CD4-positive, alpha-beta T cell treated with Interferon alpha-2 for 1 hour (primary cell): ENCODE measurements around the gene MOCS1.

Source experiments
- DNase-seq, 2 donors: peaks; one replicate each; pipeline ENCODE4 v3.0.0-alpha.2; 2020 to 2022

Gene MOCS1

DNA sequence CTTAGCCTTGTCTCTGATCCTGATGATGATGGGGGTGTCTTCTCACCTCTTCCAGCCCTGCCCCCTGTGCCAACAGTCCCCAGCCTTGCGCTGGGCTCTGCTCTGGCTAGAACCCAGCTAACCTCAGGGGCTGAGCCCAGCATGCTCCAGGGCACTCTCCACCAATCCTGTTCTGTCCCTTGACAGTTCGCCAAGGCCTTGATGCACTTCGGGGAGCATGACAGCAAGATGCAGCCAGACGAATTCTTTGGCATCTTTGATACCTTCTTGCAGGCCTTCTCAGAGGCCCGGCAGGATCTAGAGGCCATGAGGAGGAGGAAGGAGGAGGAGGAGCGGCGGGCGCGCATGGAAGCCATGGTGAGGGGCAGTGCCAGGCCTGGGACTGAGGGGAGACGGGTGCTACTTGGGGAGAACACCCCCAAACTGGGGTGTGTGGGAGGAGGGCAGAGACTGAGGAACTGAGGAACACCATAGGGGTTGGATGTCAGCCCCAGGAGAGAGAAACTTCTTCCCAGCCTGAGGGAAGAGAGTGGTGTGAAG, 33.1 kb downstream of the MOCS1 start:
- no peak for DNase-seq

DNA sequence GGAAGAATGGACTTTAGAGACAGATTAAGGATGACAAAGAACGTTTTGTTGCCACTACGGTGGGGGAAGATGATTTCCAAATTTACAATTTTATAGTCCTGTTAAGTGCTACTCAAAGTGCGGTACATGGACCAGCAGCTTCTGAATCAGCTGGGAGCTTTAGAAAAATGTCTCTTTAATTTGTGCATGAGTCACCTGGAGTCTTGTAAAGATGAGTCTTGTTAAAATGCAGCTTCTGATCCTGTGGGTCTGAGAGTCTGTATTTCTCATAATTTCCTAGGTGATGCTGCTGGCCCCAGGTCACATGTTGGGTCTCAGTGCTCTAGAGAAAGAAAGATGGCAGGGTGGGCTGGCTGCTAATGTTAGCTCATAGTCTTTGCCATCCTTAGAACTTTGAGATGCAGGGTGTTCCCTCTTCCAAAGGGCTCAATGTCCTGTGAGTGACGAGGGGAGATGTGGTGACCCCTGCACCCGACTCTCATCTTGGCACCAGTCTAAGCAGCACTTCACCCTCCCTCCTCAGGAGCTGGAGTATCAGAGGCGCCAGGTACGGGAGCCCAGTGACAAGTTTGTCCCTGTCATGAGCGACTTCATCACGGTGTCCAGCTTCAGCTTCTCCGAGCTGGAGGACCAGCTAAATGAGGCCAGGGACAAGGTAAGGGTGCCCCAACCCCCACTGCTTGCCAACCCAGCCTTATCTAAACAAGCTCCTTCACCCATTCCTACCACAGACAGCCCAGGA, 34.5 kb downstream of the MOCS1 start:
- no peak for DNase-seq

DNA sequence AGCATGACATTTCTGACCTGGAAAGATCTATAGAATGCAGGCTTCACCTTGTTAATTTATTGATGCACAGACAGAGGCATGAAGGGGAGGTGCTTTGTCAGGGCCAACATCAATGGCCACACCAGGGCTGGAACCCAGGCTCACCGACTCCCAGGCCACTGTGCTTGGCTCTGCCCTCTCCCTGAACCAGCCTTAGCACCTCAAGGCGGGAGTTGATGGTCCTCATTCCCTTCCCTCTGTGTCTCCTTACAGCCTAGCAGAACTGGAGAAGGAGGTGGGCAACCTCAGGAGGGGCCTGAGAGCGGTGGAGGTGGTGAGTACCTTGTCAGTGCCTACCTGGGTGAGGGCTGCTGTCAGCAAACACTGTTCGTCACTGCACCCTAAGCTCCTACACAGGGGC, 35.6 kb downstream of the MOCS1 start:
- DNase-seq = no peak

DNA sequence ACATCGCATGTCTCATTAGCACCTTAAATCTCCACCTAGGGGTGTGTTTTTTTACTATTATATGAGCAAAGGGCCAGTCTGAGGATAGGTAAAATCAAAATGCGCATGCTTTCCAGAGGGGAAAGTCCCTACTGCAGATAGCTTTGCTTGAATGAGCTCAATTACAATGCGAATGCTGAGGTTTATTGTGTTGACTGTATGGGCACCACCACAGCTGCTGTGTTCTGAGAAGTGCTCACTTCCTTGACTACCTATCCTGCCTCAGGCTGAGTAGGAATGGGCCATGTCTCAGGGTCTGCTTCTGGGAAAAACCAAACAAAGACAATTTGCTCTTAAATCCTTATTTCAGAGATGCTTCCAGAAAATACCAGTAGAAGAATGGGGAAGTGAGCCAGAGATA, 36.6 kb downstream of the MOCS1 start:
- DNase-seq = no peak

DNA sequence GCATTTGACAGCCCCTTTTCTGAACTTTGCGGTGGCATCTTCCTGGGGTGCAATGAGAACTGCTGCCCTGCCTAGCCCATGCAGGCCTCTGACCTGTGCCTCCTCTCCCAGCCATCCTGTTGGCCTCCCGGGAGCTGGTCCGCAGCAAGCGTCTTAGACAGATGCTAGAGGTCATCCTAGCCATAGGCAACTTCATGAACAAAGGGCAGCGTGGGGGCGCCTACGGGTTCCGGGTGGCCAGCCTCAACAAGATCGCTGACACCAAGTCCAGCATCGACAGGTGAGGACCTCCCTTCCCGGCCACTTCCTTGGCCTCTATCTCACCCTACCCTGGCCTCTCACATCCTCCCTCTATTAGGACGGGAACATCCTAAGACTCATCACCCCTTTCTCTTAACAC, 37.6 kb downstream of the MOCS1 start:
- DNase-seq = no peak

DNA sequence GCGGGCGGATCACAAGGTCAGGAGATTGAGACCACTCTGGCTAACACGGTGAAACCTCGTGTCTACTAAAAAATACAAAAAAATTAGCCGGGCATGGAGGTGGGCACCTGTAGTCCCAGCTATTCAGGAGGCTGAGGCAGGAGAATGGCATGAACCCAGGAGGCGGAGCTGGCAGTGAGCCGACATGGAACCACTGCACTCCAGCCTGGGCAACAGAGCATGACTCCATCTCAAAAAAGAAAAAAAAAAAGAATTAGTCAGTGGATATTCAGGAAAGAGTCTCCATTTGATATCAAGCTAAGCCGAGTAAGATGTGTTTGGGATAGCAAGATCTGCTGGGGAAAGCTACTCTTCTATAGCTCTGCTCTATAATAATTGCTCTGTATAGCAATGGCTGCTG, 41.0 kb downstream of the MOCS1 start:
- DNase-seq = no peak

DNA sequence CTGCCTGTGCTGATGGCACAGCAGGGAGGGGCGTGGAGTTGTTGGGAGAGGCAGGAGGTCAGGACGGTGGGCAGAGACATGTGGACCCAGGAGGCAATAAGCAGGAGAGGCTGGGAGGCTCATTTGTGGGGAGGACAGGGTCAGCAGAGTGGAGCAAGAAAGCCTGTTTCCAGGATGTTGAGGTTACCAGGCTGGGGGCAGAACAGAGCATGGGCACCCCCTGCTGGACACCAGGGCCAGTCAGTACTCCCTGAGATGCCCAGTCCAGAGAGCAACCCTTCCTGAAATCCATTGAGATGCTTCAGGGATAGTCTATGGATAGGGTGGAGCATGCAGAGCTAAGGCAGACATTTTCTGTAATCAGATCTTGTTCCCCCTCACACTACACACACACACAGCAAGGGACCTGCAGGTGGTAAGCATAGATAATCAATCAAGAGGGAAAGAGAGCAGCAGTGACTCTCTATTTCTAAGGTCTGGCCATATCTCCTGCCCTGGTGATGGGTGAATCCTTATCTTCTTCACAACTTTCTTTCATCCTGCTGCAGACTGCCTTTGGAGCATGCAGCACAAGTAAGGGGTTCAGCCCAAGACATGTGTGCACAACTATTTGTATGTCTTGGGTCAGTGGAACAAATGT, 41.7 kb downstream of the MOCS1 start:
- DNase-seq = peak in 1 of 2 donors; percentile 6

DNA sequence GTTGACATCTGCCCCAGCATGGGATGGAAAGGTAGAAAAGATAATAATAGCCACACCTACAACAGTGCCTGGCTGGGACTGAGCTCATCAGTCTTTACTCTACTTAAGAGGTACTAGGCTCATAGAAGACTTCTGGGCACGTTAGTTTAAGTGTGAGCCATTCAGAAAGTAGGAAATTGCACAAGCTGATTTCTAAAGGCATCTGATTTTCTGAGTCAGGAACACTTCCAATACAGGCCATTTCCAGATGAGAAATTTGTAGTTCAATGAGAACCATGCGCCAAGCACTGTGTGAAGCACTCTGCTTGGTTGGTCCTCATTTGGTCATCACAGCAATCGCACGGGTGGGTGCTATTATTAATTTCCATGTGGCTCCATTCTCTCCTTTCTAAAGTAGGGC, 42.3 kb downstream of the MOCS1 start:
- DNase-seq = no peak

DNA sequence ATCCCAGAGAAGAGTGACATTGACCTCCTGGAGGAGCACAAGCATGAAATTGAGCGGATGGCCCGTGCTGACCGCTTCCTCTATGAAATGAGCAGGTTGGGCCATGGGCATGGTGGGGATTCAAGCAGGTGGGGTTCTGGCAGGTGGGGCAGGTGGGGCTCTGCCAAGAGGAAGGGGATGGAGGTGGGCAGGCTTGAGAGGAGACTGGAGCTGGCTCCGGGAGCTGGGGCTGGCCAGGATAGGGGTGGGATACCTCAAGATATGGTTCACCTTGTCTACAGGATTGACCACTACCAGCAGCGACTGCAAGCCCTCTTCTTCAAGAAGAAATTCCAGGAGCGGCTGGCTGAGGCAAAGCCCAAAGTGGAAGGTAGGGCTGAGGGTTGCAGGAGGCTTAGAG, 42.9 kb downstream of the MOCS1 start:
- no peak for DNase-seq

DNA sequence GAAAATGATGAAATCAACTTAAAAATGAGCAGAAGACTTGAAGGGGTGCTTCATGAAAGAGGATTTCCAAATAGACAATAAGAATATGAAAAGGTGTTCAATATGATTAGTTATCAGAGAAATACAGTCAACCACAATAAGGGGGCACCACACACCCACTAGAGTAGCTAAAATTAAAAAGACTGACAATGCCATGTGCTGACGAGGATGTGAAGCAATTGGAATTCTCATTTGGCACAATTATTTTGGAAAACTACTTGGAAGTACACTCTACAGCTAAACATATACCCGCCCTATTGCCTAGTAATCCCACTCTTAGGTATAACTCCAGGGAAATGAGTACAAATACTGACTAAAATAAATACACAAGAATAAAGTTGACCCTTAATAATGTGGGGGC, 45.0 kb downstream of the MOCS1 start:
- DNase-seq = no peak

DNA sequence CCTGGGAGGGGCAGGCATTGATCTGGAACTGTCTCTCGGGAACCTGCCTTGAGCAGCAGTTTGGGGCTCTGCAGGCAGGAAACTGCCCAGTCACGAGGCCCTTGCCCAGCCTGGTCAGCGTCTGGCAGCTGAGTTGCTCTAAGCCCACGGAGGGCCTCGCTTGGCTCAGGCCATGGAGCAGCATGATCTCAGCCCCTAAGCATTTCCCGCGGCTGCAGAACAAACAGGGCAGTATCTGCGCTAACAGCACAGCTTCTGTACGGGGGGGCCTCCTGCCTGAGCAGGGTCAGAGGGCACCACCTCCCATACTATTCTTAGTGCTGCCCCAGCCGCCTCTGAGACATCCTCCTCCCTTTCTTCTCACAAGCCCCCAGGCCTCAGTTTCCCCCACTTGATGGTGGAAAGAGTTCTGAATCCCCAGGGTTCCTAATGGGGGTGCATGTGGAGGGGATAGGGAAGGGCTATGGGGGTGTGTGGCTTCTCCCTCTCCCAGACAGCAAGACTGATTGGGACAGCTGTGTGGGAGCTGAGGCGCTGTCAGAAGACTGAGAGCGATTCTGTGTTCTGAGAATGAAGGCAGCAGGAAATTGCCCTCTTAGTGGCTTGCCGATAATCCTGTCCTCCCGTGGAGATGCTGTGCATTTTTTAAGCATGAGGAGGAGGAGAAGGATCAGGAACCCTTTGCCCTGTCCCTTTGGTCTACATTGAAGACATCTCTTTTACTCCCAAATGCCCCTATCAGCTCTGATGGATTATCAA, 46.4 kb downstream of the MOCS1 start:
- no peak for DNase-seq

DNA sequence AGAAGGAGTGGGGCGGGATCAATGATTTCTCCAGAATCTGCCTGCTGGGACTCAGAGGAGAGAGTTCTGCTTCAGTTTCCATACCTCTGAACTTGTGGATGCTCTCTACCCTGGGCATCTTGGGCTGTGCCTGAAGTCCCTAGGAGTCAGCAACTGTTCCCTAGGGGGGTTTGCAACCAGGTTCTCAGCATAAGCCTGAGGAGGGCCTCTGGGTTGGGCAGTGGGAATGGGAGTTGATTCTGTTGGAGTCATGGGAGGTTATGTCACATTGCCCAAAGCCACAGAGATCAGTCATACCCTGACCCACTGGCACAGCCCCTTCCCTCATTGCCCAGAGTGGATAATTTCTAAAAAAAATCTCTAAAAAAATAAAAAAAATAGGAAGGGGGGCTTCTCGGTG, 47.4 kb downstream of the MOCS1 start:
- DNase-seq = no peak

DNA sequence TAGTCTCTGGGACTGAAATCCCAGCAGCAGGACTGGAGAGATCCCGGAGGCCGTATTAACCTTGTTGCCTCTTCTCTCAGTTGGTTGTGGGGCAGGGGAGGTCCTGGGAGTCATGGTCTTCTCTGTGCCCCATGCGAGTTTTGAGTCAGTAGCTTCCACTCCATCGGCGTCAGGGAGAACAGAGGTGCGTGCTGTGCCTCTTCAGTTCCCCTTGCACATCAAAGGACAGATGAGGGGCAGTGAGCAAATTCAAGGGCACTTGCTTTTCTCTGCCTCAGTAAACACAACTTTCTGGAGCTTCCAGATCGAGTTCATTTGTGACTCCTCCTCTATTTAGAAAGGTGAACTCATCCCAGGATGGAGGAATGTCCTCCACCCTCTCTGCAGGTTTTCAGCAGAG, 48.6 kb downstream of the MOCS1 start:
- no peak for DNase-seq

DNA sequence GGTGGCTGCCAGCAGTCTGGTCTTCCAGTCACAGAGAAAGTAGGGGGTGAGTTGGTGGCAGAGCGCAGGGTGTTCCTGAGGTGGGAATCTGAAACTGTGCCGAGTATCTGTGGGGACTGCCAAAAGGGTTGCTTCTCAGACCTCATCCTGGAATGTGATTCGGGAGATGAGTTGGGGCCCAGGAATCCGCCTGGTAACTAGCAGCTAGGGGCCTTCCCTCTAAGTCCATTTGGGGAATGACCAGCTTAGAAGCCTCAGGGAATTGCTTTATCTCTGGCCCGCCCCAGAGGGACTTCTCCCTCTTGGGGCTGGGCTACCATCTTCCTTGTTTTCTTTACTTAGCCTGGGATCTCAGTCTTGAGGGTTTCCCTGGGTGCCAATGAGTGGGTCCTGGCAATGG, 49.6 kb downstream of the MOCS1 start:
- DNase-seq = no peak

DNA sequence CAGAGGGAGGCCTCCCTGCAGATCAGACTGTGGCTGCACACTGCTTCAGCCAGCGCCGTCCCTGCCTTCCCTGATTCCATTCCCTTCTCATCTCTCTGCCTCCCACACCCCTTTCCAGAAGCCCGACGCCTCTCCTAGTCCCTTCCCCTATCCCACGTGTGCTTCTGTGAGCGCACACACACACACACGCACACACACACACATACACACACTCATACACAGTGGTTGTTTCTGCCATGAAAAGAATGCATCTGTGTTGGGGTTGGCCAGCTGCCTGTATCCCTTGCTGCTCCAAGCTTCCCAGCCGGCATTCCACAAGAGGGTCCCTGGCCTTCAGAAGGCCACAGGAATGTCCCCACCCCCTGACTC, 51.7 kb downstream of the MOCS1 start:
- DNase-seq = no peak

DNA sequence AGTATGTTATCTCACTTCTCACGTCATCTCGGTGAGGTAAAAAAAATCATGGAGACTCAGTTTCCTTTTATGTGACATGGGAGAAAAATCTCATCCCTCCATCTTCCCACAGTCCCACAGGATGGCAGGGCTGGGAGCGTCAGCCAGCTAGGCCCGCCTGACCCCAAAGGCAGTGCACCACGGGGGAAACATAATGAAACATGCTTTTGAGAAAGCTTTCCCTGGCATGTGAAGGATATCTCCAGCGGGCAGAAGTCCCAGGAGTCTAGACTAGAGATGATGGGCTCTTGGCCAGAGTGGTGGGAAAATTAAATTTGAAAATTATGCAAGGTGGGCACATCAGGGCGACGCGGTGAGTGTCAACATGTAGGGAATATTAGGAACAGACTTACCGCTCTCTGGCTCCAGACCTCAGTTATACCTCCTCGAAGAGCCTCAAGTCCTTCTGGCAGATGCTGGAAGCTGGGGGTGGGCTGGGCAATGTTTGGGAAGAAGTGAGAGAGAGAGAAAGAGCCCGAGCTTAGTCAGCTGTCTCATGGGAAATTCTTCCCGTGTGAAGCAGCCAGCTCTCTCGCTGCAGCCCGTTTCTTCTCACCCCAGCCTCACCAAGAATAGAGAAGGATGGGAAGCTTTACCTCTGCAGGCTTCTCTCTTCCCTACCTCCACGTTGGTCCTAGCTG, 52.3 kb downstream of the MOCS1 start:
- no peak for DNase-seq

DNA sequence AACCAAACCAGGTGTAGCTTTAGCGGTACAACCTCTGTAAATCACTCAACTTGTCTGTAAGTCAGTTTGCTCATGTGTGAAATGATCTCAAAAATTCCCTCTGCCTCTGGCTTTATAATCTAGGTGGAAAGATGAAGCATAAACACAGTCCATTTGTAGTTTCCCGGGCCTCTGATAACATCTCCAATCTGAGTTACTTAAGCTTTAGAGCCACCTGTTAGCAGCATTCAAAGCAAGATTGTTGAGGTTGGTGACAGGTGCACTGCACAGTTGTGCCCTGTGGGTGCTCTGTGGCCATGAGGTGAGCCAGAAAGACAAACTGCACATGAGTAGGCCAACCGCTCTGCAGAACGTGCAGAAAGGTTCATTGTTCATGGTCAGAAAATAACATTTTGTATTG, 53.7 kb downstream of the MOCS1 start:
- no peak for DNase-seq

DNA sequence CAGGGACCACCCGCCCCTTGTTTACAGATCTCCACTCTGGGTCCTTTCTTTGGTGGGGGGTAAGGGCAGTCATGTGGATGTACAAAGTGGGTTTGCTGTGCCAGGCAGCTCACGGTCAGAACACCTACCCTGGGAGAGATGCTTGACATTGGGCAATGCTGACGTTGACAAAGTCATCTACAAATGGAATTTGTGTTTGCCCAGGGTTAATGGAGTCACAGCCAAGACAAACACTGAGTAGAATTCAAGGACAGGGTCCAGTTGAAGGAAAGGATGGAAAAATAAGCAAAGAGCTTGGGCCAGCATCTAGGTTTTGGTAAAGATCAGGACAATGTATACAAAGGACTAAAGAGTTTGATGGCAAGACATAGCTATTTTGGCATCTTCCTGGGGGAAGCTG, 54.7 kb downstream of the MOCS1 start:
- DNase-seq = no peak

DNA sequence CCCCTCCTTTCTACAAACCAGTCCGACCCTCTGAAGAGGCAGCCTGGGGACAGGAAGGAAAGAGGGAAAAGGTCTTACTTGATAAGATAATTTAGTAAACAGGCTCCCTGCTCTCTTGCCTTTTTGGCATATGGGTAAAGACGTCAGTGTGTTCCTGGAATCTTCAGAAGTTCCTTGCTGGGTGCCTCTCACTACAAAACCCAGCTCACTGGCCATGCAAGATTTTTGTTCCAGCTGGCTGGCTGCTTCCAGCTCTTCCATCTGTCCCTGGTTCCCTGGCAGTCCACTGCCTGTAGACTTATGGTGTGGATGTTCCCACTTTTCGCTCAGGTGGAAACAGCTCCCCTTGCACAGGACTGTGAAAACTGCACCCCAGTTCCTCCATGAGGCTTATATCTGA, 57.4 kb downstream of the MOCS1 start:
- no peak for DNase-seq

DNA sequence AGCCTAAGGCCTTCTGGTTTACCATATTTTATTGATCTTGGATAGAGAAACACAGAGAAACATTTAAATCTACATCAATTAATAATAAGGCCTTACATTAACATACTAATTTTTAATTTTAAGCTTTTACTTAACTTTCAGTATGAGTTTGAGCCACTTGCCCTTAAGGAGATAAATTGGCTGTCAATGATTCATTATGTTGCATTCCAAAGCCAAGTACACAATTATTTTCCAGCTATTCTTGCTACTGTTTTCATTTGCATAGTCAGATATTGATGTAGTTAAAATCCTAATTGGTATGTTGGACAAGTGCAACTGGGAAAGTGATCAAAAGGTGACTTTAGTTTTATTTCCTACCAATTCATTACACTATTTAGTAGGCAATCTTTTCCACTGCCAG, 58.2 kb downstream of the MOCS1 start:
- no peak for DNase-seq

DNA sequence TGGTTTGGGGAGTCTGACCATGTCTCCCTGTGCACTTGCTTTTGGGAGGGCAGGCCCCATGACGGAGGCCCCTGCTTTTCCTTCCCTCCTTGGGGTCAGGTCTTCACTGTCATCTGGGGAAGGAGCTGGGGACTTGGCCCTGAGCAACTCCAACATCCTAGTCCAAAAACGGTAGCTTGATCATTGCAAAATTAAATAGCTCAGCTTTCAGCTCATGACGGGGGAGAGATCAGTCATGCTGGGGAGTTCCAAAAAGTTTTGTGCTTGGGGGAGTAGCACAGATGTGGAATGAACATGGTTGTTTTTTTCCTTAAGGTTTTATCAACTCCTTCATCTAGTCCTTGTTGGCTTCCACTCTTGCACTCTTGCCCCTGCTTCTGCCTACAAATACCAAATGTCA, 60.8 kb downstream of the MOCS1 start:
- no peak for DNase-seq

DNA sequence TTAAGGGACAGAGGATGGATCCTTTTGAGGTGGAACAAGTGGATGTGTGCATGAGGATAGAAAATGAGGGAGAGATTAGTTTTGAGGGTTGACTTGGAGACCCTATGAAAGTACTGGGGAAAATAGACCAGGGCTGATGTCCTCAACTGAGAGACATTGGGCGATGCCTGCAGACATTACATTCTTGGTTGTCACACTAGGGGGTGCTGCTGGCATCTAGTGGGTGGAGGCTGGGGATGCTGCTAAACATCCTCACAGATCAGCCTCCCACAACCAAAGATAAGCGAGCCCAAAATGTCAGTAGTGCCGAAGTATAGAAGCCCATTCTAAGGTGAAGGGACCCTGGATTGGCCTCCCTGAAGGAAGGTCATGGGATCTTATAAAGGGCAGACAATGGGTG, 63.3 kb downstream of the MOCS1 start:
- DNase-seq = no peak

DNA sequence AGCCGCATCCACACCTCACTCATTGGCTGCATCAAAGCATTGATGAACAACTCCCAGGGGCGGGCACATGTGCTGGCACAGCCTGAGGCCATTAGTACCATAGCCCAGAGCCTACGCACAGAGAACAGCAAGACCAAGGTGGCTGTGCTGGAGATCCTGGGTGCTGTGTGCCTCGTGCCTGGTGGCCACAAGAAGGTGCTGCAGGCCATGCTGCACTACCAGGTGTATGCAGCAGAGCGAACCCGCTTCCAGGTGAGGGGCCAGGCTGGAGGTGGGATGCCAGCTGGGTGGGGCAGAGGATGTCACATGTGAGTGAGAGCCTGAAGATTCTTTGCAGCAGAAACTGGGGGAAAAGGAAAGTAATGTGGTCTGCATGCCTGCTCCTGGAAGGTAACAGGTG, 66.7 kb downstream of the MOCS1 start:
- DNase-seq = no peak
